ENCODE results near the gene DIPK1C.

Gene DIPK1C

DNA sequence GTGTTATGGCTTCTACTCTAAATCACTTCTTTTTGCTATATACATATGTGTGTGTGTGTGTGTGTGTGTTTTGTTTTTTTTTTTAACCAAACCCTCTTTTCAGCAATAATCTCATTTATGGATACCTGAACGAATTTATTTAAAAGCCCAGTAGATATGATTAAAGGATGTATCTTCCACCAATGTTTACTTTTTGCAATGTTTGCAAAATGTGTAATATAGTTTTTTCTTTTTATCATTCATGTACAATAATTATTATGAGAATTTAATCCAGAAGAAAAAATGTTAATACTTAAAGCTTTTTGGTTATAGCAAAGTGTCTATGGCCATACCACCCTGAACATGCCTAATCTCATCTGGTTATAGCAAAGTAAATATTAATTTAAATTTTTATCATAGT is 37.4 kb upstream of the DIPK1C start:
- TF ChIP-seq, protein P1, sequence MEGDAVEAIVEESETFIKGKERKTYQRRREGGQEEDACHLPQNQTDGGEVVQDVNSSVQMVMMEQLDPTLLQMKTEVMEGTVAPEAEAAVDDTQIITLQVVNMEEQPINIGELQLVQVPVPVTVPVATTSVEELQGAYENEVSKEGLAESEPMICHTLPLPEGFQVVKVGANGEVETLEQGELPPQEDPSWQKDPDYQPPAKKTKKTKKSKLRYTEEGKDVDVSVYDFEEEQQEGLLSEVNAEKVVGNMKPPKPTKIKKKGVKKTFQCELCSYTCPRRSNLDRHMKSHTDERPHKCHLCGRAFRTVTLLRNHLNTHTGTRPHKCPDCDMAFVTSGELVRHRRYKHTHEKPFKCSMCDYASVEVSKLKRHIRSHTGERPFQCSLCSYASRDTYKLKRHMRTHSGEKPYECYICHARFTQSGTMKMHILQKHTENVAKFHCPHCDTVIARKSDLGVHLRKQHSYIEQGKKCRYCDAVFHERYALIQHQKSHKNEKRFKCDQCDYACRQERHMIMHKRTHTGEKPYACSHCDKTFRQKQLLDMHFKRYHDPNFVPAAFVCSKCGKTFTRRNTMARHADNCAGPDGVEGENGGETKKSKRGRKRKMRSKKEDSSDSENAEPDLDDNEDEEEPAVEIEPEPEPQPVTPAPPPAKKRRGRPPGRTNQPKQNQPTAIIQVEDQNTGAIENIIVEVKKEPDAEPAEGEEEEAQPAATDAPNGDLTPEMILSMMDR (IDR thresholded peaks at IDR 0.05; ENCODE audit: insufficient read depth, low read depth, low read length, missing control alignments), result no peak
- H3K4me3 ChIP-seq (ENCODE audit: low read depth, low read length), result no peak overlapping the region
- DNase-seq (ENCODE audit: low read depth), result no peak

DNA sequence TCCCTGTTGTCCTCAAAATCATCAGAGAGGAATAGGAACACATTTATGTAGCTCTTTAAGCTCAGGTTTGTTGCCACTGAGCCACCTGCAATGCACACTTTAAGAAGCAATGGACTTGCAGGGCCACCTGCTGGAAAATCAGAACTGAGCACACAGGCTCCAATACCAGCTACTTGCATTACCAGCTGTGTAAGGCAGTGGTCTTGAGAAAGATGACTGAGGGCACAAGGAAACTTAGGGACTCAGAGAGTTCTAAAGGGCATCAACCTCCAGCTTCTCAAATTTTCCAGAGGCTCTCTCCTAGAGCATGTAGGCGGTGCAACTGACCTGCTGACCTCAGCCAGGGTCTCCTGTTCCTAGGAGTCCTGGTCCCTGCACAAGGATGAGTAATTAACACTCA is 36.6 kb upstream of the DIPK1C start:
- TF ChIP-seq, protein P1 (IDR thresholded peaks at IDR 0.05; ENCODE audit: insufficient read depth, low read depth, low read length, missing control alignments), result peak; percentile 67
- peak; percentile 85 for DNase-seq (ENCODE audit: low read depth)
- no peak overlapping the region for H3K4me3 ChIP-seq (ENCODE audit: low read depth, low read length)

DNA sequence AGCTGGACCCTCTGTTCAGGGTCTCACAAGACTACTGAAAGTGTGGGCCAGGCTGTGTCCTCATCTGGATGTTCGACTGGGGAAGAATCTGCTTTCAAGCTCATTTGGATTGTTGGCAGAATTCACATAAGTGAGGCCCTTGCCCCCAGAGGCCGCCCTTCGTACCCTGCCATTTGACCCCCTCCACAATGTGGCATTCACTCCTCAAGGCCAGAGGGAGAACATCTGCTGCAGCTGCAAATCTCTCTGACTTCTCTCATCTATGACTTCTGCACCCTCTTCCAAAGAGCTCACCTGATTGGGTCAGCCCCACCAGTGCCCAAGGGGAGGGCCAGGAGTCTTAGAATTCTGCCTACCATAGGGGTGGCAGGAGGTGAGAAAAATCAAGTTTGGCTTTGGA is 35.2 kb upstream of the DIPK1C start:
- DNase-seq (ENCODE audit: low read depth), result no peak
- TF ChIP-seq, protein P1 (IDR thresholded peaks at IDR 0.05; ENCODE audit: insufficient read depth, low read depth, low read length, missing control alignments), result no peak
- no peak overlapping the region for H3K4me3 ChIP-seq (ENCODE audit: low read depth, low read length)

DNA sequence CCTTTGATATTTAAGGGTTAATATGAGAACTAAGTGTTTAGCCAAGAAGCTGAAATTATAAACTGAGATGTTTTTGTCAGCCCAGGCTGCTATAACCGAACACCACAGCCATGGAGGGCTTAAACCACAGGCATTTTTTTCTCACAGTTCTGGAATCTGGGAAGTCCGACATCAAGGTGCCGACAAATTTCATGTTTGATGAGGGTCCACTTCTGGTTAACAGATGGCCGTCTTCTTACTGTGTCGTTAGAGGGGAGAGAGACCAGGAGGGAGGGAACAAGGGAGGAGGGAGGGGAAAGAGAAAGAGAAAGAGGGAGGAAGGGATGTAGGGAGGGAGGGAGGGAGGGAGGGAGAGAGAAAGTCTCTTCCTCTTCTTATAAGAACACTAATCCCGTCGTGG is 32.6 kb upstream of the DIPK1C start:
- no peak for DNase-seq (ENCODE audit: low read depth)
- TF ChIP-seq, protein P1 (IDR thresholded peaks at IDR 0.05; ENCODE audit: insufficient read depth, low read depth, low read length, missing control alignments), result no peak
- H3K4me3 ChIP-seq (ENCODE audit: low read depth, low read length), result no peak overlapping the region

DNA sequence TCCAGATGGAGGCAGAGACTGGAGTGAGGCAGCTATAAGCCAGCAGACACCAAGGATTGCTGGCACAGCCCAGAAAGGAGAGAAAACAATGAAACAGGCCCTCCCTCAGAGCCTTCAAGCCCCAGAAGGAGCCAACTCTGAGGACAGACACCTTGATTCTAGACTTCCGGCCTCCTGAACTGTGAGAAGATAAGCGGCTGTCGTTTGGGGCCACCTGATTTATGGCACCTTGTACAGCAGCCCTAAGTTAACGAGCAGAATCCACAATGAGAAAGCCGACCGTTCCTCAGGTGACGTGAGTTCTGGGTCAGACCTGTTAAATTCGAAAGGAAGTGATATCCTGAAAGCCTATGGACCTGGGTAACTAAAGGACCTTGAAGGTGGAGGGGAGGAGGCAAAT is 31.8 kb upstream of the DIPK1C start:
- TF ChIP-seq, protein P1 (IDR thresholded peaks at IDR 0.05; ENCODE audit: insufficient read depth, low read depth, low read length, missing control alignments), result no peak
- H3K4me3 ChIP-seq (ENCODE audit: low read depth, low read length), result no peak overlapping the region
- DNase-seq (ENCODE audit: low read depth), result no peak

DNA sequence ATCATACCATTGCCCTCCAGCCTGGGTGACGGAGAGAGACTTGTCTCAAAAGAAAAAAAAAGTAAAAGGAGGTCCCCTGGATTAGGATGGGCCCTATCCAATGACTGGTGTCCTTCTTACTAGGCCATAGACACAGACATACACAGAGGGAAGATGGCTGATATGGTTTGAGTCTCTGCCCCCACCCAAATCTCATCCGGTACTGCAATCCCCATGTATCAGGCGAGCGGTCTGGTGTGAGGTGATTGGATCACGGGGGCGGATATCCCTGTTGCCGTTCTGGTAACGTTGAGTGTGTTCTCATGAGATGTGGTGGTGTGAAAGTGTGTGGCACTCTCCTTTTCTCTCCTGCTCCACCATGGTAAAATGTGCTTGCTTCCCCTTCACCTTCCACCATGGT is 31.2 kb upstream of the DIPK1C start:
- H3K4me3 ChIP-seq (ENCODE audit: low read depth, low read length), result no peak overlapping the region
- no peak for DNase-seq (ENCODE audit: low read depth)
- TF ChIP-seq, protein P1 (IDR thresholded peaks at IDR 0.05; ENCODE audit: insufficient read depth, low read depth, low read length, missing control alignments), result no peak

DNA sequence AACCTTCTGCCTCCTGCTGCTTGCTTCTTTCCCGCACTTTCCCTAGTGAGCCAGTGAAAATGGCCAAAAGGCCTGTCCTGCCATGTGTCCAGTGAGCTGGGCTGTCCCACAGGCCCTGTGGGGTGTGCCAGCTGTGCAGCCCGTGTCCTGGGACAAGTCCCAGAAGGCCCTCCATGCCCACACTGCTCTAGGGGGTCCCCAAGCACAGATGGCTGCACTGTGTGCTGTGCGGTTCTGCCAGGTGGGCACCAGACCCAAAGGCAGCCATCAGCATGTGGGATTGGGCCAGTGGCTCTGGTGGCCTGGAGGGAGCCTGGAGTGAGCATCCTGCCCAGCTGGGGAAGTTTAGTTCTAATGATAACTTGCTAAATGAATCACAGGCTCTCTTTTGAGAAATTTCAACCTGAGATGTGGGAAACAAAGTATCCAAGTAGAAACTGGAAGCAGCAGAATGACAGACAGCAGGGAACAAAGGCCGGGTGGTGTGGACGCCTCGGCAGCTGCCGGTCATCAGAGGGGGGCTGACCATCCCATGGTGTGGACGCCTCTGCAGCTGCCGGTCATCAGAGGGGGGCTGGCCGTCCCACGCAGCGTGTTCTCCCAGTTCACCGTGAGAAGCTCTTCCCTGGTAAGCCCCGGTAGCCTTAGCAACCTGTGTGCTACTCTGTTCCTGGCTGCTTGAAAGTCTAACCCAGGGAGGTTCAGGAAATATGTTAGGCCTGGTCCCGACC is 29.2 kb upstream of the DIPK1C start:
- no peak overlapping the region for H3K4me3 ChIP-seq (ENCODE audit: low read depth, low read length)
- no peak for DNase-seq (ENCODE audit: low read depth)
- TF ChIP-seq, protein P1 (IDR thresholded peaks at IDR 0.05; ENCODE audit: insufficient read depth, low read depth, low read length, missing control alignments), result no peak

Measured in GM12865 (cell line).